Measurements from ENCODE around the gene ZNRF3.

DNA sequence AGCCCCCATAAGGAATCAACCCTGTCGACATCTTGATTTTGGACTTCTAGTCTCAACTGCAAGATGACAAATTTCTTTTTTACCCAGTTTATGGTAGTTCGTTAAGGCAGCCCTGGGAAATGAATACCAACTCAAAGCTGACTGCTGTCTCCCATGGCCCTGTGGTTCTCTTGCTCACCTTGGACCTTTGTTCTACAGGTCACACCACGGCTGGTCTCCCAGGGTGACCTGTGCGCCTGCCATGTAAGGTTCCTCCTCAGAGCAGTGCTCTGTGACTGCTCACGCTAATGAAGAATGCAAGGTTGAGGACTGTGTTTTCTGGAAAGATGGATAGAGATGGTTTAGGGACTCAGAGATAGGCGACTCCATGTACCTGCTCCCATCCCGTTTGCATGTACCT, 68.2 kb downstream of the ZNRF3 start:
- TF ChIP-seq, protein P1, sequence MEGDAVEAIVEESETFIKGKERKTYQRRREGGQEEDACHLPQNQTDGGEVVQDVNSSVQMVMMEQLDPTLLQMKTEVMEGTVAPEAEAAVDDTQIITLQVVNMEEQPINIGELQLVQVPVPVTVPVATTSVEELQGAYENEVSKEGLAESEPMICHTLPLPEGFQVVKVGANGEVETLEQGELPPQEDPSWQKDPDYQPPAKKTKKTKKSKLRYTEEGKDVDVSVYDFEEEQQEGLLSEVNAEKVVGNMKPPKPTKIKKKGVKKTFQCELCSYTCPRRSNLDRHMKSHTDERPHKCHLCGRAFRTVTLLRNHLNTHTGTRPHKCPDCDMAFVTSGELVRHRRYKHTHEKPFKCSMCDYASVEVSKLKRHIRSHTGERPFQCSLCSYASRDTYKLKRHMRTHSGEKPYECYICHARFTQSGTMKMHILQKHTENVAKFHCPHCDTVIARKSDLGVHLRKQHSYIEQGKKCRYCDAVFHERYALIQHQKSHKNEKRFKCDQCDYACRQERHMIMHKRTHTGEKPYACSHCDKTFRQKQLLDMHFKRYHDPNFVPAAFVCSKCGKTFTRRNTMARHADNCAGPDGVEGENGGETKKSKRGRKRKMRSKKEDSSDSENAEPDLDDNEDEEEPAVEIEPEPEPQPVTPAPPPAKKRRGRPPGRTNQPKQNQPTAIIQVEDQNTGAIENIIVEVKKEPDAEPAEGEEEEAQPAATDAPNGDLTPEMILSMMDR (IDR thresholded peaks at IDR 0.05) = no peak
- no peak for TF ChIP-seq POLR2A (IDR thresholded peaks at IDR 0.05)

Measured in uterus (tissue), 2 donors.